ENCODE data around the gene AMMECR1.
A peak's percentile ranks its signal among the peaks of the same experiment; 100 is the strongest.
"Not testable (repeated sequence)": the region's sequence is repeated elsewhere in the genome, so short reads cannot be mapped to it uniquely, and the experiment has no call there.

AMMECR1 gene

DNA sequence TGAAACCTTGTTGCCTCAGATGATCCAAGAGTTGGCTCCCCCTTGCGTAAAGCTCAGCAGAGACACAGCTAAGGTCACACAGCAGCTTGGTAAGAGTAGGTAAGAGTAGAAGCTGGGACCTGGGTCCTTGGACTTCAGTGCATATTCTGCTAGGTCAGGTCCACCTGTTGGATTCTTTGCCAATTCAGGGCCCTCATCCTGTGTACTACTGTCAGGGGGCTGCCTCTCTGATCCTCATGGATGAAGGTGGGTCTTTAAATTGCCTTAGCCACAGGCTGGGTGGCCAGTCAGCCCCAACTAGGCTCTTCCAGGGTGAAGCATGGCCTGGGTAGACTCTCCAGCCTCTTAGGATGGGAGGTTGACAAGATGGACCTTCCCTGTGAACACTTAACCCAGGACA, 155.8 kb downstream of the AMMECR1 start:
- DNase-seq = no peak

DNA sequence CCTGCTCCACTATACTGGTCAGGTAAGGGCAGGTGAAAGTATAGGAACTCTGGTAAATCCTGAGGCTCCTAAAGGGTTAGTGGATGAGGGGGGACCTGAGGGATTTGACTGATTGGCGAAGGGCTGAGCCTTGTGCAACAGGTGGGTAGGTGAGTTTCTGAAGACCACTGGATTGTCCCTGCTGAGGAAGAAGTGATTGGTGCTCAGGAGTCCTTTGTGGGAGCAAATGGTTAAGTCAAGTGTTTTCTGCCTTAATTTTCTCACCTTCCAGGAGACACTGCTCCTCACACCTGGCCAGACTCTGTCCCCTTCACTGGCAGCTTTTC, 156.6 kb downstream of the AMMECR1 start:
- DNase-seq = no peak

DNA sequence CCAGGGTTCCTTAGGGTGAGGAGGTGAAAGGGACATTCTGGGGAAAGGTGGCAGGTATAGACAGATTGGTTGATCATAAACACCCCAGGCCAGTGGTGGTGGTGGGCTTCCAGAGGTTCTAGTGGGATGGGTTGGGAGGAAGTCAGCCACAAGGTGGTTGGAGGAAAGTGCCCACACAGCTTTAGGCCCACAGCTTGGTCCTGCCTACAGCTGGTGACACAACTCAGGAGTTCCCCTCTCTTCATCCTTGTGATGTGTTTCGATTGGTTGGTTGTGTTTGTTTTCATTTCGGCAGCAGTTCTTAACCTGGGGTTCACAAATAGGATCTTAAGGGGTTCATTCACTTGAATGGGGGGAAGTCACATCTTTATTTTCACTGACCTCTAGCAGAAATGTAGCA, 158.0 kb downstream of the AMMECR1 start:
- DNase-seq = no peak

DNA sequence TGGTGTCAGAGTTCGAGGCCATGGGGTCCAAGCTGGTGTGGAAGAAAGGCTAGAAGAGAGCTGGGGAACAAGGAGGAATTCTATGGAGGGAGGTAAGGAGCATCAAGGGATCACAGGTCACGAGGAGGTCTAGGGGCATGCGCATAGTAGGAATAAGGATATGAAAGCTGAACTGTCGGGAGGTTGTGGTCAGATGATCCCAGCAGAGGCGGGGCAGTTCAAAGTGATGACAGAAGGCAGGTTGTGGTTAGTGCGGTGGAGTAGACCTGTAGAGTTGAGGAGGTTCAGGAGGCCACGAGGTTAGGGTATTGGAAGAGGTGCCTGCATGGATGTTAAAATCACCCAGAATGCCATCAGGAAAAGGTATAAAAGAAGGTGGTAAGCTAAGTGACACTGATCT, 158.7 kb downstream of the AMMECR1 start:
- DNase-seq = no peak

GRCh38 chrX:110157444-110157843, 160.4 kb downstream of the AMMECR1 start:
- no peak for DNase-seq

DNA sequence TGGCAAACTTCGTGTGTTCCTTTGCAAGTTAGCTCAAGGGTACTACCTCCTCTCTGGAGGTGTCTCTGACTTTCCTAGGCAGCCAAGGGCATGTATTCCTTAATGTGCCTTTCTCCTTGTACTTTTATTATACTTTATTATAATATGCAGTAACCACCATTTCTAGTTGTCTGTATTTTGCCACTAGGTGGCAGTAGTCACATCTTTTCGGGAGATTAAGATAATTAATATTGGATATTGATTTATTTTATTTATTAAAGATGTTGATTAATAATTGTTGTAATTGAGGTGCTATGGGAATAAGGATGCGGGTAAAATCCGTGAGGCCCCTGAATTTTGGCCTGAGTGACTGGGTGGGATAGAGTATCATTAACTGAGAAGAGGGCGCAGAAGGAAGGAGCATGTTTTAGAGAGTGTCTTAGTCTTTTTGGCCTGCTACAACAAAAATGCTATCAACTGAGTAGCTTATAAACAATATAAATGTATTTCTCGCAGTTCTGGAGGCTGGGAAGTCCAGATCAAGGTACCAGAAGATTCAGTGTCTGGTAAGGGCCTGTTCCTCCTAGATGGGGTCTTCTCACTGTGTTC, 161.6 kb downstream of the AMMECR1 start:
- DNase-seq = no peak

- DNase-seq = no peak
Observed at GRCh38 chrX:110155759-110156158, 162.1 kb downstream of the AMMECR1 start.

- DNase-seq = not testable (repeated sequence)
Observed at GRCh38 chrX:110154328-110154727, 163.6 kb downstream of the AMMECR1 start.

GRCh38 chrX:110153896-110154295, 164.0 kb downstream of the AMMECR1 start:
- no peak for DNase-seq

DNA sequence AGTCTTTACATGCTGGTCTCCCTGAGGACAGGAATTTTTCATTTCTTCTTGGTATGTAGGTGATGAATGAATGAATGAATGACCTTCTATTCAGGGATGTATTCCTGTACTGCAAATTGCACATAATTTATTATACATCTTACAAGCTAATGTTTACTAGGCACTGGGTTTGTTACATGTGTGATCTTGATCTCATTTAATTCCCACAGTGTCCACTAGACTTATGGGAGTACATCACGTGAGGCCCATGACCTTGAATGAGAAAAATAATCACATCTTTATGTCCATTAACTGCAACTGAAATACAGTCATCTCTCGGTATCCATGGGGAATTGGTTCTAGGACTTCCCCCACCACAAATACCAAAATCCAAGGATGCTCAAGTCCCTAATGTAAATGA, 164.6 kb downstream of the AMMECR1 start:
- no peak for DNase-seq

- DNase-seq = peak; percentile 15
Observed at GRCh38 chrX:110146521-110146920, 171.4 kb downstream of the AMMECR1 start.

DNA sequence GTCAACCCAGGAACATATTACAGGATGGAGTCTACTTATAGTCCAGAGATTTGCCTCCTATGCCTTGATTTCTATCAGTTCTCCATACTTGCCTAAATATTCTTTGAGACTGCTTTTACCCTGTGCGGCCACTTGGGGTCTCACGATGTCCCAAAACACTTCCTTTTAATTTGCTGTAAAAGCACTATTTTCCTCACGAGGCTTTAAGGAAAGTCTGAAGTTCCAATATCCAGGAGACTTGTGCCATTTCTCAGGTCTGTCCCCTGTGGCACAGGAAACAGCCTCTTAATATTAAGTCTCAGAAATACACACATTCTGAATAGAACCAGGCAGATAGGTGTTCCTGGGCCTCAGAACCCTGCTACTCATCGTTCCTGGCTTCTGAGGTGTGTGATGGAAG, 172.0 kb downstream of the AMMECR1 start:
- DNase-seq = no peak

DNA sequence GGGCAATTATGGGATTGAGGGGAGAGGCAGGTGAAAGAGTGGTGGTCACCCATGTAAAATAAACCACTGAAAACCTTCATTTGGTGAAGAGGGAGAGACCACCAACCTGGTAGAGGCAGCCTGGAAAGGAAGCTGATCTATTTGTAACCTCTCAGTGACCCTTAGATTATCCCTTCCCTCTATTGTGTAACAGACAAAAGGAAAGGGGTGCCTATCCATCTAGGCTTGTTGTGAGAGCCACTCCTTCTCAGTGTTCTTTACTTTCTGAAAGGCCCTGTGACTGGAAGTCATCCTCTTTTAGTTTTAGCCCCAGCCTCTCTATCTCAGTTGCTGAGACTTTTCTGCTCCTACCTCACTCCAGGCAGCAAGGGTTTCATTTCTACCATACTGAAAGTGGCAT, 172.6 kb downstream of the AMMECR1 start:
- DNase-seq = no peak

Measured in activated T-cell treated with anti-CD3 and anti-CD28 coated beads for 4 hours (primary cell).